SK-N-SH treated with all-trans-retinoic acid at 6 μM for 48 hours (cell line): ENCODE data around the gene MTCH2.

Source experiments
- ARNTL ChIP-seq: fragments of 450-650 bp; formaldehyde crosslinking; IDR thresholded peaks from 2 replicates; pipeline ENCODE4 v1.5.0; 2020; ENCODE audit warnings: low read depth, mild to moderate bottlenecking, moderate library complexity, borderline replicate concordance
- ISL1 ChIP-seq: fragments of 250-450 bp; sonication (Bioruptor Pico); IDR thresholded peaks from 2 replicates; pipeline ENCODE4 v2.1.2; 2022; ENCODE audit warnings: mild to moderate bottlenecking, moderate library complexity
- PATZ1 ChIP-seq: fragments of 250-450 bp; sonication (Bioruptor Pico); IDR thresholded peaks from 2 replicates; pipeline ENCODE4 v1.8.0; 2020; ENCODE audit warnings: mild to moderate bottlenecking, moderate library complexity, borderline replicate concordance
- PPARA ChIP-seq: fragments of 250-450 bp; sonication (Bioruptor Pico); IDR thresholded peaks from 2 replicates; pipeline ENCODE4 v1.5.0; 2020; ENCODE audit warnings: mild to moderate bottlenecking, borderline replicate concordance
- SNAI2 ChIP-seq: fragments of 250-450 bp; sonication (Bioruptor Pico); IDR thresholded peaks from 2 replicates; pipeline ENCODE4 v1.5.0; 2020; ENCODE audit warnings: mild to moderate bottlenecking, moderate library complexity
- ZFP30 ChIP-seq: fragments of 450-650 bp; formaldehyde crosslinking; IDR thresholded peaks from 2 replicates; pipeline ENCODE4 v1.5.0; 2022; ENCODE audit warnings: mild to moderate bottlenecking, moderate library complexity
- ZNF565 ChIP-seq: fragments of 450-650 bp; formaldehyde crosslinking; conservative IDR thresholded peaks from 2 replicates; pipeline ENCODE4 v1.5.0; 2020; ENCODE audit warnings: low read depth, mild to moderate bottlenecking, moderate library complexity
- ZNF70 ChIP-seq: fragments of 450-650 bp; formaldehyde crosslinking; IDR thresholded peaks from 2 replicates; pipeline ENCODE4 v1.5.0; 2020; ENCODE audit warnings: mild to moderate bottlenecking, moderate library complexity
- ZNF8 ChIP-seq: fragments of 450-650 bp; formaldehyde crosslinking; IDR thresholded peaks from 2 replicates; pipeline ENCODE4 v1.5.0; 2020; ENCODE audit warnings: mild to moderate bottlenecking, moderate library complexity

GRCh38 chr11:47571895-47572294 lies 70.5 kb downstream of the MTCH2 start:
- no peak for TF ChIP-seq ZFP30 (CRISPR knock-in tag)
- no peak for TF ChIP-seq ISL1 (CRISPR knock-in tag)
- TF ChIP-seq ARNTL (CRISPR knock-in tag), result no peak
- TF ChIP-seq ZNF565 (CRISPR knock-in tag), result no peak
- no peak for TF ChIP-seq SNAI2 (CRISPR knock-in tag)
- no peak for TF ChIP-seq PATZ1 (CRISPR knock-in tag)
- no peak for TF ChIP-seq ZNF8 (CRISPR knock-in tag)
- no peak for TF ChIP-seq ZNF70 (CRISPR knock-in tag)
- TF ChIP-seq PPARA (CRISPR knock-in tag), result no peak
